Right cardiac atrium (tissue), 5 donors: ENCODE data around the gene DLL4. TPM values are rescaled to one million over a fixed set of nuclear protein-coding genes. Genes with fewer than 3 reads are reported as not detected.

Experiments
- ATAC-seq, 2 donors: fragments of 200-7000 bp; cut with Tn5 transposase; one replicate each; pipeline versions ENCODE4 v1.8.0 to v1.9.1; 2020; ENCODE audit warnings: moderate library complexity in 2 of 2, mild to moderate bottlenecking in 1 of 2
- DNase-seq, 3 donors: peaks; one replicate each; pipeline ENCODE4 v3.0.0-alpha.2; 2020
- H3K27ac ChIP-seq: one replicate; pipeline ENCODE4 v1.5.1; 2013; ENCODE audit warnings: mild to moderate bottlenecking, low read length, control low read depth, moderate library complexity
- H3K27me3 ChIP-seq: one replicate; pipeline ENCODE4 v1.6.1; 2013; ENCODE audit not compliant: control insufficient read depth, insufficient read depth
- H3K4me1 ChIP-seq: one replicate; pipeline ENCODE4 v1.6.1; 2013; ENCODE audit warnings: low read length; ENCODE audit not compliant: control insufficient read depth, insufficient read depth
- H3K4me3 ChIP-seq: one replicate; pipeline ENCODE4 v1.5.1; 2013; ENCODE audit warnings: low read length, control low read depth
- H3K9me3 ChIP-seq: one replicate; pipeline ENCODE4 v1.6.1; 2013; ENCODE audit warnings: low read length; ENCODE audit not compliant: control insufficient read depth
- WGBS: extraction: QIAGEN DNeasy Blood & Tissue Kit; methylation state at CpG from one replicate; pipeline ENCODE4 v1.1.7; 2013; 5-methylcytosine and 5-hydroxymethylcytosine counted together
- intact Hi-C, 4 donors: fragments of 100-400 bp; cut with DNase I; formaldehyde crosslinking; loops; one replicate each; pipeline versions ENCODE4 v1.11.0 to v1.14.0; 2022 to 2023
- polyA plus RNA-seq: library from polyadenylated mRNA; stranded (reverse); fragments of 200-250 nt; gene quantifications from one replicate; pipeline ENCODE4 v1.2.3, GENCODE V29; 2013
- total RNA-seq, 4 donors: library from RNA; stranded (reverse); fragmentation: NEBNext Ultra II Directional; extraction: Animal tissue kit (Norgen Biotek cat#: 25700); gene quantifications; one replicate each; pipeline ENCODE4 v1.2.1, GENCODE V29; 2021
- donor health status: healthy with polysubstance abuse.
- donor health status: DM: no; HTN: yes; CAD: no.
- donor health status: DM: no; HTN: no; CAD: no.
- donor health status: DM: no; HTN: yes; CAD: no; lungs with severe emphysema.
- donor health status: DM: yes; HTN: yes; CAD: no.

Gene DLL4
- total and polyA plus RNA-seq, 5 donors: 5.9 to 14.4 (median 7.2) TPM

DNA sequence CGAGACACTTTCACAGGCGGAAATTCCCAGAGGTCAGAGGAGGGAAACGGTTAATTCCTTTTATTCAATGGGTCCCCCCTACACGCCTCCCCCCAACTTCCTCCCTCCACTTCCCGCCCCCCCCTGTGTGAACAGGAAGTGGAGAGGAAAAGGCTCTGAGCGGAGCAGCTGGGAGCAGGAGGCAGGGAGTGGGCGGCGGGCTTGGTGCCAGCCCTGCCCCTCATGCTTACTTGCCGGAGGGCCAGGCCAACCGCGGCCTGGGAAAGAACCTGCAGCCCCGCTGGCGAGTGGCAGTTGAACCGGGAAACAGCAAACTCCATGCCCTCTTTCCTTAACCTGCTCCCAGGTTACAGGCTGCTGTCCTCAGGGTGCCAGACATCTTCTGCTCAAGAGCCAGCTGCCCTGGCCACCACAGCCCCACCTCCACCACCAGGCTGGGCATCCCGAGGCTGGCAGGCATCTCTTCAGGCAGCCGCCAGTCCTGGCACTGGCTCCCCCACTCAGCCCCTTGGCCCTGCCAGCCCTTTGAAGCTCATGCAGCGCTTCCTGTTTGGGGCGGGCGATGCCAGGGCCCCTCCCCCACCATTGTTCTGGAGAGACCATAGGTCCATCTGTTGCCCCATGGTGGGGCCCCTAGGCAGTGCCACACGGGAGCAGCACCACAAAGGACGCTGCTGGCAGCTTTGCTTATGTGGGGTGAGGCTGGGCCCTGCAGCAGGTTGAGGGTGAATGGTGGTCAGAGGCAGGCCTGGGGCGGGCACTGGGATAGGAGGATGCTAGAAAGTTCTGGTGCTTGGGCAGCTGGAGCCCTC is 21.9 kb upstream of the DLL4 start:
- WGBS: 16% methylated on average over 22 of the region's 22 CpGs
- DNase-seq (peak; percentile 66 to 90 (median 87)), ATAC-seq (peak; percentile 45 to 58)
- intact Hi-C loops: loop anchor here in 3 of 4 donors (2.0 to 5.0 kb wide), 4 partner anchors 34 to 275 kb away; no protein-coding TSS in a partner anchor
- Histone ChIP-seq H3K9me3 (no peaks in the 10 kb centered on the region), H3K27me3 (no peaks in the 10 kb centered on the region), H3K27ac (peak overlapping the region; percentile 80), H3K4me1 (peaks cover 10% of the 10 kb centered on the region), H3K4me3 (peak overlapping the region; percentile 21)

- no peaks in the 10 kb centered on the region for H3K27me3 ChIP-seq
- peak in 1 of 3 donors; percentile 33 for DNase-seq
- ATAC-seq: no peak
- intact Hi-C loops: loop anchor here in 2 of 4 donors (5.0 kb wide), 3 partner anchors 34 to 274 kb away; no protein-coding TSS in a partner anchor
- no peak overlapping the region for H3K4me3 ChIP-seq
- WGBS: 85% methylated on average over 7 of the region's 7 CpGs
- no peak overlapping the region for H3K27ac ChIP-seq
- no peaks in the 10 kb centered on the region for H3K9me3 ChIP-seq
- H3K4me1 ChIP-seq: peaks cover 10% of the 10 kb centered on the region
Measured at GRCh38 chr15:40908095-40908494, 21.0 kb upstream of the DLL4 start.

GRCh38 chr15:40909662-40910630 is 19.2 kb upstream of the DLL4 start:
- peak; percentile 62 to 75 (median 74) for DNase-seq
- Histone ChIP-seq H3K27ac (no peak overlapping the region), H3K4me3 (no peak overlapping the region), H3K4me1 (peaks cover 10% of the 10 kb centered on the region), H3K27me3 (no peaks in the 10 kb centered on the region), H3K9me3 (no peaks in the 10 kb centered on the region)
- no peak for ATAC-seq
- 53% methylated on average over 17 of the region's 17 CpGs for WGBS
- intact Hi-C loops: loop anchor here in 2 of 4 donors (5.0 kb wide), 3 partner anchors 32 to 272 kb away; no protein-coding TSS in a partner anchor

DNA sequence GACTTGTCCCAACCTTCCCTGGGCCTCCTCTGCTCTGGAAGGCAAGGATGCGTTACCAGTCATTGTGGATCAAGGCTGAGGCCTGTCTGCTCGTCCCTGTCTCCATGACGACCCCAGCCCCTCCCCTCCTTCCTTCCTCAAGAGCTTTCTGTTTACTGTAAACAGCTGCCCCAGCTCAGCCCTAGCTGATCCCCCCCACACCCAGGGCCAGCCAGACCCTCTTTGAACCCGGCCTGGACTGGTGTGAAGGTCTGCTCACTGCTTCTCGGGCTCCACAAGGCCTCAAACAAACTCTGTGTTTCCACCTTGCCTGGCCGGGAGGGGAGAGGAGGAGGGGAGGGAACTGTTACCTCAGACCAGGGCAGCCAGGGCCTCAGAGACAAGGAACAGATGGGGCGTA is 18.0 kb upstream of the DLL4 start:
- Histone ChIP-seq H3K9me3 (no peaks in the 10 kb centered on the region), H3K27ac (no peak overlapping the region), H3K4me3 (no peak overlapping the region), H3K27me3 (no peaks in the 10 kb centered on the region), H3K4me1 (peaks cover 10% of the 10 kb centered on the region)
- DNase-seq (peak in 1 of 3 donors; percentile 7), ATAC-seq (no peak)
- 65% methylated on average over 7 of the region's 7 CpGs for WGBS
- intact Hi-C loops: no loop called here

DNA sequence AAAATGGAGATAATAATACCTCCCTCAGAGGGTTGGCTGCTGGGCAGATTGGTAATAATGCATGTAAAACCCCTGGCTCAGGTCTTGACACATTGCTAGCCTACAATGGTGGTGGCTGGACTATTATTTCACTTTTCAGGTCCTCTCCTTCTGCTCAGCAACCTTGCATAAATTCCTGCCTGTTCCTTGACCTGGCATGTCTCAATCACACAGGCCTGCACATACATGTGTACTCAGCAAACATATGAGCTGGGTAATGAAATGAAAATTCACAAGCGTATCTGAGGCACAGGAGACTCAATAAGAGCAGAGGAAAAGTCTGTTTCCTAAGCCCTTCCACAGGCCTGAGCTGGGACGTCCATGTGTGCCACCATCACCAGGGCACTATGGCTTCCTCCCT is 17.4 kb upstream of the DLL4 start:
- Histone ChIP-seq H3K27me3 (no peaks in the 10 kb centered on the region), H3K4me1 (peaks cover 10% of the 10 kb centered on the region), H3K9me3 (no peaks in the 10 kb centered on the region), H3K27ac (no peak overlapping the region), H3K4me3 (no peak overlapping the region)
- ATAC-seq (no peak), DNase-seq (no peak)
- 82% methylated on average over 2 of the region's 2 CpGs for WGBS
- intact Hi-C loops: no loop called here

DNA sequence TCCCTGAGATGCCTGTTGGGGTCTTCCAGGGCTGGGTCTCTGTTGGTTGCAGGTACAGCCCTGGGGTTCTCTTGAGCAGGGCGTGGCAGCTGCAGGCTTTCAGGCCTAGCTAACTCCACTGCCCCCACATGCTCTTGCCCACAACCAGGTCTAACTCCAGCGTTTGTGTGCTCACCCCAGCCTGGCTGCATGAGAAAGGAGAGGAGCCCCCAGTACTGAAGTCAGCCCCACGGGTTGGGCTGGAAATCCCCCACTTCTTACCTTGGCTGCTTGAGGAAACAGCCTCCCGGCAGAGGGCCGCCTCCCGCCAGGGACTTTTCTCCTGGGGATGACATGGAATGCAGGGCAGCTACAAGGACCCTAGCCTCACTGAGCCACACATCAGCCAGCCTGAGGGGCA is 16.7 kb upstream of the DLL4 start:
- no peaks in the 10 kb centered on the region for H3K9me3 ChIP-seq
- no peak overlapping the region for H3K4me3 ChIP-seq
- H3K27me3 ChIP-seq: no peaks in the 10 kb centered on the region
- no peak overlapping the region for H3K27ac ChIP-seq
- intact Hi-C loops: no loop called here
- DNase-seq (peak in 1 of 3 donors; percentile 9), ATAC-seq (no peak)
- WGBS: 76% methylated on average over 6 of the region's 6 CpGs
- peaks cover 5% of the 10 kb centered on the region for H3K4me1 ChIP-seq

DNA sequence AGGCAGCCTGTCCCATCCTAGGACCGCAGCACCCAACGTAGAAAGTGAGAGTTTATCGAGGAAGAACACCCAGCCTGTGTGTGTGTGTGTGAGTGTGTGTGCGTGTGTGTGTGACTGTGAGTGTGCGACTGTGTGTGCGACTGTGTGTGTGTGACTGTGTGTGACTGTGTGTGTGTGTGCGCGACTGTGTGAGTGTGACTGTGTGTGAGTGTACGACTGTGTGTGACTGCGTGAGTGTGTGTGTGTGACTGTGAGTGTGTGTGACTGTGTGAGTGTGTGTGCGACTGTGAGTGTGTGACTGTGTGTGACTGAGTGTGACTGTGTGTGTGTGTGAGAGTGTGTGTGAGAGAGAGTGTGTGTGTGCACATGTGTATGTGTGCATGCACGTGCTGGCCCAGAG is 15.1 kb upstream of the DLL4 start:
- Histone ChIP-seq H3K27me3 (no peaks in the 10 kb centered on the region), H3K4me1 (peaks cover 4% of the 10 kb centered on the region), H3K27ac (no peak overlapping the region), H3K9me3 (no peaks in the 10 kb centered on the region), H3K4me3 (no peak overlapping the region)
- ATAC-seq (no peak), DNase-seq (peak in 1 of 3 donors; percentile 9)
- 96% methylated on average over 12 of the region's 12 CpGs for WGBS
- intact Hi-C loops: no loop called here

- H3K9me3 ChIP-seq: no peaks in the 10 kb centered on the region
- H3K4me3 ChIP-seq: no peak overlapping the region
- DNase-seq: no peak
- no peaks in the 10 kb centered on the region for H3K27me3 ChIP-seq
- no peak overlapping the region for H3K27ac ChIP-seq
- intact Hi-C loops: no loop called here
- 75% methylated on average over 8 of the region's 8 CpGs for WGBS
- ATAC-seq: no peak
- H3K4me1 ChIP-seq: peaks cover 4% of the 10 kb centered on the region
Measured at GRCh38 chr15:40914486-40914885, 14.7 kb upstream of the DLL4 start.

- no peaks in the 10 kb centered on the region for H3K27me3 ChIP-seq
- DNase-seq: peak in 1 of 3 donors; percentile 51
- intact Hi-C loops: no loop called here
- no peaks in the 10 kb centered on the region for H3K4me1 ChIP-seq
- H3K9me3 ChIP-seq: no peaks in the 10 kb centered on the region
- 64% methylated on average over 12 of the region's 12 CpGs for WGBS
- H3K27ac ChIP-seq: no peak overlapping the region
- no peak for ATAC-seq
- H3K4me3 ChIP-seq: no peak overlapping the region
Measured at GRCh38 chr15:40915116-40915661, 14.0 kb upstream of the DLL4 start.

GRCh38 chr15:40915679-40916078 is 13.5 kb upstream of the DLL4 start:
- Histone ChIP-seq H3K27me3 (no peaks in the 10 kb centered on the region), H3K27ac (no peak overlapping the region), H3K4me3 (no peak overlapping the region), H3K9me3 (no peaks in the 10 kb centered on the region), H3K4me1 (no peaks in the 10 kb centered on the region)
- whole genome bisulfite sequencing: 61% methylated on average over 6 of the region's 6 CpGs
- DNase-seq: no peak
- ATAC-seq: no peak
- intact Hi-C loops: no loop called here
